GM21367 (cell line): ENCODE data around the gene CXCR6.
"Not testable (repeated sequence)": the region's sequence is repeated elsewhere in the genome, so short reads cannot be mapped to it uniquely, and the experiment has no call there.

ENCODE experiments used
- ATAC-seq: cut with Tn5 transposase; IDR thresholded peaks from one replicate; pipeline ENCODE4 v1.9.1; 2021; ENCODE audit not compliant: unreplicated experiment

CXCR6 gene

DNA sequence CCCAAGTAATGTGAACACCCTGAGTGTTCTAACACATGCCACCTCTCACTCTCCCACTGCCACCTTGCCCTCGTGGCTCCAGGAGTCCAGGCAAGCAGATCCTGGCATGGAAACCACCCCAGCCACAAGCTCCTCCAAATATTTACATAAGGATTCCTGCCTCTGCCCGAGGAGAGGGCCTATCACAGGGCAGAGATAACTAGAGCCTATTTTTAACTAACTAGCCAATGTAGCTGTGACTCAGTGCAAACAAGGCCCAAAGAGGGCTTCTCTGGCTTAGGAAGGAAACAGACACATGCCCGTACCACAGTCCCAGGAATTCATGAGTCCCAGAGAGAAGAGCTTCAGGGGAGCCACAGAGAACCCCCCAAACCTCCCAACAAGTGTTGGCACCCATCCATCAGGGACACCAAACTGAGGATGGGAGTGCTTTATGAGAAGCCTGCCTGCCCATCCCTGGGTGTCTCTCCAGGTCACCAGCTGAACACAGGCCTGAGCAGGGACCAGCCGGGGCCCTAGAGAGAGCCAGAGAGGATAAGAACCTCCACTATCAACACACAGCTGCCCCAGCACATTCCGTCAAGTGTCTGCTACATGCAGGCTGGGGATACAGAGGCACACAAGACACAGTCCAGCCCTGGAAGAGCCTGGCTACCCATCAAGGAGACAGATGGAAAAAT is 43.2 kb downstream of the CXCR6 start:
- no peak for ATAC-seq

DNA sequence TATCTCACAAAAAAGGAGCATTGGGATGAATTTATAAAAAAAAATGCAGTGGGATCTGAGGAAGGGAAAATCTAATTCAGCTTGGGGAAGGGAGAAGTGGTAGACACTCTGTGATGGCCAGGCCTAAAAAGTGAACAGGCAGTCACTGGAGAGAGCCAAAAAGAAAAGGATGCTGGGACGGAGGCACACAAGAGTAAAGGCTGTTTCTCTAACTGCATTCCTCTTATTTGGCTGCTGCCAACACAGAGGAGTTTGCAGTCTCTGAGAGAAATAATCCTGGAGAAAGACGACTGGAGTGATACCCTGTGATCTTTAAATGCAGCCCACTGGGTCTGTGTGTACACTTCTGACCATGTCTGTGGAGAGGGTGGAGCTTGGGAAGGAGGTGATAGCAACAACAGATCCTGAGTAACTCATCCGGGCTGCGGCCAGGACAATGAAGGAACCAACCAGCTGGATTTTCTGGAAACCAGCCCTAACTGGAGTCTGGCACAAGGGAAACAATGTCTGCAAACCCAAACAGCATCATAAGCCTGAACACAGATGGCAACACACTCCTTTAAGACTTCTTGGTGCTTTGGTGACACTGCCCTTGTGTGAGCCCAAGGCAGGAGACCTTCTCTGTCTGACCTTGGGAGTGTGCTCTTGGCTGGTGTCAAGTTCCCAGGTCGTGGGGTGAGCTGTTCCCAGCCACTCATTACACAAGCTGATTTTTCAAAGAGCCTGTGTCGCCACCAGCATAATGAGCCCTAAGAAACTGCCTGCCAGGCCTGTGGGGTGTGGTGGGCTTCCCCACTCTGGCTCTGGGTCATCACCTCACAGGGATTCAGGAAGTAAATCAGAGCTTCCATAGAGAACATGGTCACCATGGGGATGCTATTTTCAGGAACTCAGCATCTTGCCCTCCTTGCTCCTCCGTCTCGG is 44.4 kb downstream of the CXCR6 start:
- no peak for ATAC-seq

DNA sequence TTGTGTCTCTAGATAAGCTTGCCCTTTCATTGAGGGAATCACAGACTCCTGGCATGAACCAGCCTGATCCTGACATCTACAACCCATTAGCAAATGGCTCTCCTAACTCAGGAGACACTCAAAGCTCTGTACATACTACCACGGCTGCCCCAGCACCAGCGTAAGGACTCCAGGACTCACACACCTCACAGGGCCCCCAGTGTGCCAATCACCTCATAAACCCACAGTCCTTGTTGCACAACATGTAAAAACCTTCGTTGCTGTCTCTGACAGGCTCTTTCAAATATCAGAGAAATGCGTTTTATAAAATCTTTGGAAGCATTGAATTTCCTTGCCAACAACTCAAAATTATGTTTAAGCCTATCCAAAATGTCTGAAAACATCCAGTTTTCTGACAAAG is 45.1 kb downstream of the CXCR6 start:
- ATAC-seq, result no peak

DNA sequence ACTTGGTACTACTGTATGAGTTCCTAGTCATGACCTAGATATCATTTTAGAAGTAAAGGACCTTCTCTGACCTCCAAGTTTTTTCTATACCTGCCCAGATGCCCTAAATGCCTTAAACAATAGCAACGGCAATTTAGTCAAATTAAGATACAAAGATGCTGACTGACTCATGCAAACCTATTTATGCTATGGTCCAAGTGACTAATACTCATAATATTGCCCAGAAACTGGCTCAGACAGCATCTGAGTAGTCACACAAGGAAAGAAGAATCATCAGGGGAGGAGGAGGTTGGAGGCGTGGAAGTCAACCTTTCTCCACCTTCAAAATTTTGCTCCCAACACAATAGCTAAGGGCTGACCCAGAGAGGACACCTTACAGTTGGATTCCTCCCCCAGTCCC is 45.5 kb downstream of the CXCR6 start:
- ATAC-seq, result no peak

DNA sequence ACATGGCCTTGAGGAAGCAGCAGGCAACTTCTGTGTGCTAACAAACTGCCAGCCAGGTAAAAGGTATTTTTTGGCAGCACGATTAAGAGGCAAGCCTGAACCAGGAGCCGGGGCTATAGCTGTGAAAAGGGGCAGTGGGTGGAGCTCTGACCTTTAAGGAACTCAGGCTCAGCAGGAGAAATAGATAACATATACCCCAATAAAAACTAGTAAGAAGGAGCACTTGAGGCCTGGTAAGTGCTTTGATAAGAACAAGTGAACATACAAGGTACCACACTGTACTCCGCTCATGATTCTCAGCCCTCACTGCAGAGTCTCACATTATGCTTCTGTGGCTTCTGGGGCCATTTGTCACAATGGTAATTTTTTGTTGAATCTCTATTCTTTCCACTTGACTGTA is 46.9 kb downstream of the CXCR6 start:
- no peak for ATAC-seq

DNA sequence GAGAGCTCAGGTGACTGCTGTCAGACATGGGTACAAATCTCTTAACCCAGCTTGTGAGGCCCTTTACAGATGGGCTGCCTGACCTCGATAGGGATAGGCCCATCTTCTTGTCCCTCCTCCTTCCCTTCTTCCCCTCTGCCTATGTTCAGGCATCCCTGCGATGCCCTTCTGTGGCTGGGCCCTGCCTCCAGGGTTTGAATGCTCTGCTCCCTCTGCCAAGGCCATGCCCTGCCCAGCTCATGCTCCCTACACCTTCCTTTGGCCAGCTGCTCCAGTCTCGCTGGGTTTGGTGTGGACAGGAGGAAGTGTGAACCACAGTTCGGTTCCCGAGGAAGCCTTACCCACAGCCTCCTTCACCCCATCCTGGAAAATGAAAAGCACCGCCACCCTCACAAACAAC is 48.1 kb downstream of the CXCR6 start:
- no peak for ATAC-seq

GRCh38 chr3:45992133-45992729 is 49.0 kb downstream of the CXCR6 start:
- no peak for ATAC-seq

DNA sequence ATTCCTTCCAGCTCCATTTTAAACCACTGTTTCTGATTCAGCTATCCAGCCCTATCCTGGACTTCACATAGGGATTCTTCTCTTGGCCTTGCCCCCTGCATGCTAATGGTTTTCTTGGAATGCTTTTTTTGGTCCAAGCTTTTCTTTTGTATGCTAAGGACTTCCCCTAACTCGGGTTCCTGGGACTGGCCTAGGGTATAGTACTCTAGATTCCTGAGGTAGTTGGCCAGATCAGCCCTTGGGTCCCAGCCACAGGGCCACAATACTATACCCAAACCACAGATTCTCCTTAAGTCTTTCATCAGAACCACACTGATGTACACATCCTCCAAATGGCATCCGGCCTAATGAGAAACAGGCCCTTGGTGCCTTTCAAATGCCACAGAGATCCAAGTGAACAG is 49.6 kb downstream of the CXCR6 start:
- ATAC-seq, result no peak

GRCh38 chr3:45993421-45994027 is 50.3 kb downstream of the CXCR6 start:
- no peak for ATAC-seq

- no peak for ATAC-seq
These were observed 51.4 kb downstream of the CXCR6 start for GRCh38 chr3:45994419-45995235.

DNA sequence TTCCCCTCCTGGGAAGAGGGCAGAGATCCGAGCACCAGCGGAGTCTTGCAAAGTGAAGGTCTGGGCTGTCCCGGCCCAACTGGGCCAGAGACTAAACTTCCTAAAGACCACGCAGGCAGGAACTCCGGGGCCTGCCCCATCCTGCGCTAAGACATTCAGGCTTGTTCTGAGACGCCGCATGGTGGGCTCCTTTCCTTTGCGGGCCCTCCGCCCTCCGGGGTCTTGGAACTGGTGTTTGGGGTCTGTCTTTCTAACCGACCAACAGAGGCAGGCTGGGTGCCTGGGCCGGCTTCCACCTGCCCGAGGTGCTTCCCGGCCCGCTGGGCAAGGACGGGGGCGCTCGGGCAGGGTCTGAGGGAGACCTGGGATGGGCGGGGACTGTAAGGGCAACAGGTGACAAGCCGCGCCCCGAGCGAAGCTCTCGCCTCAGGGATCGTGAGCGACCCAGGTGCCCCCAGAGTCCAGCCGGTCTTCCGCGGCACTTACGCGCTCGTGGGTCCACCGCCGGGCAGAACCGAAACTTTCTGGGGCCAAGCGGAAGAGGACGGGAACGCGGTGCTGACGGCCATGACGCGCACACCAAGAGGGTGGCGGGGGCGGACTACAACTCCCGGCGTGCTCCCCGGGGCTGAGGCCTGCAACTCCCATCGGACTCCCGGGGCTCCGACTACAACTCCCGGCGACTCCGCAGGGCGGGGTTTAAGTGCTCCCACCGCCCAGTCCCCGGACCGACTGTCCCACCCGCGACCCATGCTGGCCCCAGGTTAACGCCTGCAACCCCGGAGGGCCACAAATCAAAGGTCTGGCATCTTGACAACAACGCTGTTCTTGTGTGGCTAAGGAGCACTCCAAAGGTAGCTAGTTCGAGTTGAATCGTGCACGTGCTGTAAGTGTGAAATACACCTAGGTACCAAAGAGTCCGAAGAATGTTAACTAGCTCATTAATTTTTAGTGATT is 52.2 kb downstream of the CXCR6 start, which contains the start of gene FYCO1:
Gene FYCO1, minus strand, starts transcription at position 589 of the 957 bp plus-strand sequence. CDS start 10,914 bp downstream, outside the sequence.
- ATAC-seq, result peak; percentile 74

GRCh38 chr3:45997499-45997898 is 54.2 kb downstream of the CXCR6 start:
- not testable (repeated sequence) for ATAC-seq

DNA sequence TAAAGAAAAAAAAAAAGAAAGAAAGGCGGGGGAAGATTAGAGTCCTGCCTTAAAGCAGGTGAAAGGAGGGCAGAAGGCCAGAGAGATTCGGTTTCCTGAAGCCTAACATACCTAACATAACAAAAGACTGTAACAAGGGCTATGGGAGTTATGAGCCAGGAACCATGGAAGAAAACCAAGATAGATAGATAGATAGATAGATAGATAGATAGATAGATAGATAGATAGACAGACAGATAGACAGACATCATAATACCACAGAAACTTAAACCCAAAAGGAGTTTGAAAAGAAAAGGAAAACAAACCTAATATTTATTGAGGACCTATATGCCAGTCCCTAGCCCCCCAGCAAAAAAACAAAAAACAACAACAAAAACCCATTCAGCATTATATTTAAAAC is 54.7 kb downstream of the CXCR6 start:
- ATAC-seq, result no peak
